VCaP (cell line): Measurements from ENCODE around the gene RHOB.
A peak's percentile ranks its signal among the peaks of the same experiment; 100 is the strongest.

Source experiments
- H3K27ac ChIP-seq: fragments of 450-650 bp; 2 replicates; pipeline ENCODE4 v1.5.1; 2017
- TF ChIP-seq, protein P1 (sequence below): fragments of 450-650 bp; conservative IDR thresholded peaks from 2 replicates; pipeline ENCODE4 v1.5.1; 2017; ENCODE audit warnings: mild to moderate bottlenecking, moderate library complexity

Gene RHOB

GRCh38 chr2:20430035-20430434, 16.8 kb upstream of the RHOB start:
- H3K27ac ChIP-seq, result no peak overlapping the region
- TF ChIP-seq, protein P1, sequence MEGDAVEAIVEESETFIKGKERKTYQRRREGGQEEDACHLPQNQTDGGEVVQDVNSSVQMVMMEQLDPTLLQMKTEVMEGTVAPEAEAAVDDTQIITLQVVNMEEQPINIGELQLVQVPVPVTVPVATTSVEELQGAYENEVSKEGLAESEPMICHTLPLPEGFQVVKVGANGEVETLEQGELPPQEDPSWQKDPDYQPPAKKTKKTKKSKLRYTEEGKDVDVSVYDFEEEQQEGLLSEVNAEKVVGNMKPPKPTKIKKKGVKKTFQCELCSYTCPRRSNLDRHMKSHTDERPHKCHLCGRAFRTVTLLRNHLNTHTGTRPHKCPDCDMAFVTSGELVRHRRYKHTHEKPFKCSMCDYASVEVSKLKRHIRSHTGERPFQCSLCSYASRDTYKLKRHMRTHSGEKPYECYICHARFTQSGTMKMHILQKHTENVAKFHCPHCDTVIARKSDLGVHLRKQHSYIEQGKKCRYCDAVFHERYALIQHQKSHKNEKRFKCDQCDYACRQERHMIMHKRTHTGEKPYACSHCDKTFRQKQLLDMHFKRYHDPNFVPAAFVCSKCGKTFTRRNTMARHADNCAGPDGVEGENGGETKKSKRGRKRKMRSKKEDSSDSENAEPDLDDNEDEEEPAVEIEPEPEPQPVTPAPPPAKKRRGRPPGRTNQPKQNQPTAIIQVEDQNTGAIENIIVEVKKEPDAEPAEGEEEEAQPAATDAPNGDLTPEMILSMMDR, result no peak

DNA sequence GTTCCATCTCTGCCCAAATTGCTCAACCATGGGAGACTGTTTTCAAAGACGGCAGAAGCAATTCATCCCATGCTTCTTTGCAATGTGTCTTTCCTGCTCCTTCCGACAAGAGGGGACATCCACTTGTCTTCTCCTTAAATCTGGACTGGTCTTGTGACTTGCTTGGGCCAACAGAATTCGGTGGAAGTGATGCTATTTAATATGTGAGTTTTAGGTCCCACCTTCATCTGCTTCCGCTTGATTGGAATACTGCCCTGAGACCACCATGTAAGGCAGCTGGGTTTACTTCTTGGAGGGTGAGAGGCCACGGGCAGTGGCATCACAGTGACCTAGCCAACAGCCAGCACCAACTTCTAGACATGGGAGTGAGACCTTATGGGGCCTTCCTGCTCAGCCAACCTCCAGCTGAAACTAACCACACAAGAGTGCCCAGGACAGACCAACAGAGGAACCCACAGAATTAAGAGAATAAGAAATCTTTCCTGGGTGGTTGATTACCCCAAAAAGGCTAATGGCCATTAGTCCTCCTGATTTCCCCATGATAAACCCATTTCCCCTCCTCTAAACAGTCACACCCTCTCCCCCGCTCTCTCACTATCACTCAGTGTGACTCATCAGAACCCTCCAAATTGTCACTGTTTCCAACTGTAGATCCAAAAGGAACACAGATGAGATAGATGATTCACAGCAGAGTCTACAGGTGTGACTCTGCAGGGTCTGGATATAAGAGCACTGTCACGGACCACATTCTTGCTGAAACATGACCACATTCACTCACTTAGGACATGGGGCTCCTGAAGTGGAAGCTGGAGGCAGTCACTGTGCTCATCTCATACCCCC, 16.2 kb upstream of the RHOB start:
- H3K27ac ChIP-seq, result no peak overlapping the region
- TF ChIP-seq, protein P1, result no peak

GRCh38 chr2:20431301-20431698, 15.6 kb upstream of the RHOB start:
- TF ChIP-seq, protein P1, result no peak
- no peak overlapping the region for H3K27ac ChIP-seq

GRCh38 chr2:20431772-20432171, 15.1 kb upstream of the RHOB start:
- TF ChIP-seq, protein P1, result no peak

GRCh38 chr2:20432714-20433113, 14.2 kb upstream of the RHOB start:
- TF ChIP-seq, protein P1, result no peak
- no peak overlapping the region for H3K27ac ChIP-seq

More at GRCh38 chr2:20431772-20432171, 15.1 kb upstream of the RHOB start:
- H3K27ac ChIP-seq, result no peak overlapping the region

GRCh38 chr2:20433249-20433648, 13.6 kb upstream of the RHOB start:
- TF ChIP-seq, protein P1, result no peak

GRCh38 chr2:20433946-20434553, 12.8 kb upstream of the RHOB start:
- TF ChIP-seq, protein P1, result no peak
- peak overlapping the region; percentile 54; the same call in 1 of the 2 replicates for H3K27ac ChIP-seq

More at GRCh38 chr2:20433249-20433648, 13.6 kb upstream of the RHOB start:
- no peak overlapping the region for H3K27ac ChIP-seq
